Bronchial epithelial cell (primary cell): Measurements from ENCODE around the gene SH3GL2. TPM values are rescaled to one million over a fixed set of nuclear protein-coding genes. Genes with fewer than 3 reads are reported as not detected.

ENCODE experiments used
- DNase-seq: peaks from one replicate; pipeline ENCODE4 v3.0.0-alpha.2; 2010; ENCODE audit warnings: low read depth
- FAIRE-seq: peaks from 2 replicates; lab custom pipeline; 2011; peaks lifted over from hg19 to GRCh38; lab: Jason Lieb, UNC
- H3K27me3 ChIP-seq: 2 replicates; pipeline ENCODE4 v1.5.1; 2011; ENCODE audit warnings: low read length; ENCODE audit not compliant: control insufficient read depth, insufficient read depth
- H3K36me3 ChIP-seq: 2 replicates; pipeline ENCODE4 v1.5.1; 2011; ENCODE audit warnings: low read length; ENCODE audit not compliant: control insufficient read depth, insufficient read depth
- H3K4me3 ChIP-seq: 2 replicates; pipeline ENCODE4 v1.5.1; 2011; ENCODE audit warnings: mild to moderate bottlenecking, low read depth, low read length, control low read depth
- CTCF ChIP-seq: IDR thresholded peaks from 2 replicates; pipeline ENCODE4 v1.5.1; 2011; ENCODE audit warnings: mild to moderate bottlenecking, moderate library complexity, low read length, control low read depth, inconsistent platforms; ENCODE audit not compliant: insufficient read depth, severe bottlenecking
- total RNA-seq: library from RNA; depleted of rRNA; stranded (reverse); fragments of >200 nt; gene quantifications from 2 replicates; pipeline ENCODE4 v1.2.1, GENCODE V29; 2014

SH3GL2 gene
- under 0.01 TPM in 1 of 2 replicates, not detected in the other for total RNA-seq

DNA sequence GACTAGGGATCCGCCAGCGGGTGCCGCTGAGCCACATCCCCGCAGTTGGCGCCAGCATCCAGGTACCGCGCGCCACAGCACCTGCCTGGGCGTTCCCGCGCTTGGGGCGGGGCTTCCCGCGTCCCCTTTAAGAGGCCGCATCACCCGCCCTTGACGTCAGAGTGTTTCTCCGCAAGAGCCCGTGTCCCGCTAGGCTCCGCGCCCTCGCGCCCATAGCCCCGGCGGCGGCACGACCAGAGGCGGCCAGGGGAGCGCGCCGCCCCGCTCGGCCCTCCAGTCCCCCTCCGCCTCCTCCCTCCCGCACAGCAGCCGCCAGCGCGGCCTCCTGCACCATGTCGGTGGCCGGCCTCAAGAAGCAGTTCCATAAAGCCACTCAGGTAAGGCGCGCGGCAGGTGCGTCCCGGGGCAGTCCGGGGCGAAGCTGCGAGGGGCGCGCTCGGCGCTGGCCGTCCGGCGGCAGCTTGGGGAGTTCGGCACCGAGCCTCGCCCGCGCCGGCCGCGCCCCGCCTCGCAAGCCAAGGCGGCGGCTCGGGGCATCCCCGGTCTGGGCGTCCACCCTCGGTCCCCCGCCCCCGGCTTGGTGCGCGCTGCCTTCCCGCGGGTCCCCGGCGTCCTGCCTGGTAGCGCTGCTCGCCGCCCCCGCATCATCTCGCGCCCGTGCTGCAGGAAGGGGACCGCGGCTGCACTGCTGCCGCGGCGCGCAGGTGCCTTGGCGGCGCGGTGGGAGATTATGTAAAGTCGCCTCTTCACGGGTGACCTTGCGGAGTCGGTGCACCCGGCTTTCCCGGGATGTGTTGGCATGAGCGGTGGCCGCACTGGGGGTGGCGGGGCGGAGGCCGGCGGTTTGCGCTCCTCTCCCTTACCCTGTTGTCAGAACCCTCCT lies at the start of gene SH3GL2:
Gene SH3GL2, plus strand, starts transcription at position 156 of the 883 bp plus-strand sequence.
- TF ChIP-seq CTCF: no peak
- peak; percentile 5 for DNase-seq
- no peak for FAIRE-seq
- Histone ChIP-seq H3K27me3 (peaks cover 13% of the 10 kb centered on the region), H3K4me3 (peak within 1 kb of the TSS; percentile 23), H3K36me3 (no peaks in the 10 kb centered on the region)

DNA sequence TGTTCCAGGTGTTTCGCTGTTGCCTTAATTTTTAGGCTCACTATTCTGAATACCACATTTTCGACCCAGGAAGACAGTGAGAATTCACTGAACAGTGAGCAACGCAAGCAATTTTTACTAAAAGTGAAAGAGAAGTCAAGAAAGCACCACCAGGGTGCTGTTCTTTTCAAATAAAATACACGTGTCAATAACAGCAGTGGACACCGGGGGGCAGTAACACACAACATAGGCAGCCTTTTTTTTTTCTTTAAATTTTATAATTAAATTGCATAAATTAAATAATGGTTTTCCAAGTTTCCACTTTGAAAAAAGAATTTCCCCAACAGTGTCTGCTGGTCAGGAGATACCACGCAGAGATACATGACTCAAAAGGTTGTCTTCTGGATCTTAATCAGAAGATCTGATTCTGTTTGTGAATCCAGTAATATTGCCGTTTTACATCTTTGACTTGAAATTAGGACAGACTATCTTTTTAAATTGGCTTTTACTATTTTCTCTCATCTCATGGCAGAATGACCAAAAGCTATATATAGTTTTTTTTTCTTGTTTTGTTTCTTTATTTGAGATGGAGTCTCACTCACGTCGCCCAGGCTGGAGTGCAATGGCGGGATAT lies 47.1 kb upstream of the SH3GL2 start:
- no peaks in the 10 kb centered on the region for H3K36me3 ChIP-seq
- FAIRE-seq (no peak), DNase-seq (peak; percentile 37)
- peak; percentile 50 for TF ChIP-seq CTCF
- no peaks in the 10 kb centered on the region for H3K27me3 ChIP-seq
- no peak overlapping the region for H3K4me3 ChIP-seq

DNA sequence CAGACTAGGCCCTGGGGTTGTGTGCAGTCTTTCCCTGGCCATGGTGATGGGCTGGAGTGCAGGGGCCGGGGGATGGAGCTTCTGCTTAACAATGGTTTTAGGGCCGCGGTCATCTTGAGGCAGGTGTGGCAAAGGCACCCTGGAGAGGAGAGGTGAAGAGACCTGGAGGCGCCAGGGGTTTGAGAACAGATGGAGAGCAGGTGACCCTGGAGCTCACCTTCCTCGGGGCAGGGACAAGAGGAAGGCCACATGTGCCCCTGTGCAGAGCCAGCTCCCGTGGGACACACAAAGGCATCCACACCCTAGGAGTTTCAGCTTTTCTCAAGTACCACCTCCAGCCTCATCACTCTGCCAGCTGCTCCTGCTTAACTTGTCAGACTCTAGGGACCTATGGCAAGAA lies 46.4 kb upstream of the SH3GL2 start:
- no peak for TF ChIP-seq CTCF
- Histone ChIP-seq H3K36me3 (no peaks in the 10 kb centered on the region), H3K4me3 (no peak overlapping the region), H3K27me3 (no peaks in the 10 kb centered on the region)
- FAIRE-seq: no peak
- no peak for DNase-seq

DNA sequence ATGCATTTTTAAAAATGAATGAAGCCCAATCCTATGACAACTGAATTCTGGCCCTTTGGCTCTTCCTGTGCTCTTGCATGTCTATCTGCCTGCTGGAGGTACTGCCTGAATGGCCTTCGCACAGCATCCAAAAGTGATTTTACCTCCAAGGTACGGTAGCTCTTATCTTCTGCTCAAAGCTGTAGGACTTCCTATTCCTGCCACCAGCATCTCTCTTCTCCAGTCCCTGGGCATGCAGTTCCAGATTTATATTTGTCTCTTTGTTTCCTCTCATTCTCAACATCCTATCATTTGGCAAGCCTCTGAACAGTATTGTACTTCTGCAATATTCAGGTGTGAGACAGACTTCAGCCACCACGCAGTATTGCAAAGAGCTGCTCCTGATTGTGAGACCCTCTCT lies 43.7 kb upstream of the SH3GL2 start:
- FAIRE-seq (no peak), DNase-seq (no peak)
- Histone ChIP-seq H3K36me3 (no peaks in the 10 kb centered on the region), H3K4me3 (no peak overlapping the region), H3K27me3 (no peaks in the 10 kb centered on the region)
- TF ChIP-seq CTCF: no peak

- no peak for FAIRE-seq
- no peaks in the 10 kb centered on the region for H3K27me3 ChIP-seq
- peak; percentile 17 for DNase-seq
Observed at GRCh38 chr9:17536027-17536426, 42.8 kb upstream of the SH3GL2 start.

More at GRCh38 chr9:17536027-17536426, 42.8 kb upstream of the SH3GL2 start:
- Histone ChIP-seq H3K4me3 (no peak overlapping the region), H3K36me3 (no peaks in the 10 kb centered on the region)
- no peak for TF ChIP-seq CTCF
